Activated B cell treated with CpG ODN at 0.5 μM for 24 hours (primary cell): ENCODE data around the gene BNC2. TPM values are rescaled to one million over a fixed set of nuclear protein-coding genes. Genes with fewer than 3 reads are reported as not detected.

ENCODE experiments used
- ATAC-seq: fragments of 200-7000 bp; cut with Tn5 transposase; one replicate; pipeline ENCODE4 v1.10.0; 2021; ENCODE audit warnings: low read depth, mild to moderate bottlenecking, moderate library complexity
- CTCF ChIA-PET: fragments of 350-600 bp; sonication (Branson Sonifier 250); formaldehyde crosslinking; loops from one replicate; lab custom pipeline; 2021; ENCODE audit warnings: antibody characterized with exemption; lab: Charles Lee
- POLR2A ChIA-PET: fragments of 350-600 bp; sonication (Branson Sonifier 250); formaldehyde crosslinking; loops from one replicate; lab custom pipeline; 2021; ENCODE audit warnings: antibody characterized with exemption; lab: Charles Lee
- DNase-seq: peaks from one replicate; pipeline ENCODE4 v3.0.0; 2022
- H3K27ac Mint-ChIP-seq: one replicate; pipeline ENCODE4 v1.8.0; 2020; ENCODE audit warnings: mixed read lengths
- H3K27me3 Mint-ChIP-seq: one replicate; pipeline ENCODE4 v1.8.0; 2021; ENCODE audit warnings: mixed read lengths
- H3K36me3 Mint-ChIP-seq: one replicate; pipeline ENCODE4 v1.8.0; 2021; ENCODE audit warnings: low read depth, mixed read lengths
- H3K4me1 Mint-ChIP-seq: one replicate; pipeline ENCODE4 v1.8.0; 2021; ENCODE audit warnings: mixed read lengths
- H3K4me3 Mint-ChIP-seq: one replicate; pipeline ENCODE4 v1.8.0; 2020; ENCODE audit warnings: mild to moderate bottlenecking, mixed read lengths
- H3K9me3 Mint-ChIP-seq: one replicate; pipeline ENCODE4 v1.8.0; 2020; ENCODE audit warnings: mixed read lengths
- intact Hi-C: fragments of 100-400 bp; cut with micrococcal nuclease; formaldehyde crosslinking; loops from one replicate; pipeline ENCODE4 v1.15.1; 2024
- total RNA-seq: library from RNA; stranded (reverse); gene quantifications from 2 replicates; pipeline ENCODE4 v1.2.3, GENCODE V29; 2022
- TF ChIP-seq, protein P1 (sequence below): fragments of 200-600 bp; IDR thresholded peaks from one replicate; pipeline ENCODE4 v1.8.0; 2022; ENCODE audit warnings: antibody characterized with exemption, mild to moderate bottlenecking

Gene BNC2
- total RNA-seq, 1 donor from 2014 or later: not detected

GRCh38 chr9:16744394-16744793 lies 126.1 kb downstream of the BNC2 start:
- ATAC-seq: no peak
- H3K4me3 Mint-ChIP-seq: no peak overlapping the region
- POLR2A ChIA-PET: no interaction called here
- no peaks in the 10 kb centered on the region for H3K36me3 Mint-ChIP-seq
- CTCF ChIA-PET: no interaction called here
- intact Hi-C loops: no loop called here
- DNase-seq: no peak
- no peaks in the 10 kb centered on the region for H3K4me1 Mint-ChIP-seq
- no peaks in the 10 kb centered on the region for H3K27me3 Mint-ChIP-seq
- TF ChIP-seq, protein P1, sequence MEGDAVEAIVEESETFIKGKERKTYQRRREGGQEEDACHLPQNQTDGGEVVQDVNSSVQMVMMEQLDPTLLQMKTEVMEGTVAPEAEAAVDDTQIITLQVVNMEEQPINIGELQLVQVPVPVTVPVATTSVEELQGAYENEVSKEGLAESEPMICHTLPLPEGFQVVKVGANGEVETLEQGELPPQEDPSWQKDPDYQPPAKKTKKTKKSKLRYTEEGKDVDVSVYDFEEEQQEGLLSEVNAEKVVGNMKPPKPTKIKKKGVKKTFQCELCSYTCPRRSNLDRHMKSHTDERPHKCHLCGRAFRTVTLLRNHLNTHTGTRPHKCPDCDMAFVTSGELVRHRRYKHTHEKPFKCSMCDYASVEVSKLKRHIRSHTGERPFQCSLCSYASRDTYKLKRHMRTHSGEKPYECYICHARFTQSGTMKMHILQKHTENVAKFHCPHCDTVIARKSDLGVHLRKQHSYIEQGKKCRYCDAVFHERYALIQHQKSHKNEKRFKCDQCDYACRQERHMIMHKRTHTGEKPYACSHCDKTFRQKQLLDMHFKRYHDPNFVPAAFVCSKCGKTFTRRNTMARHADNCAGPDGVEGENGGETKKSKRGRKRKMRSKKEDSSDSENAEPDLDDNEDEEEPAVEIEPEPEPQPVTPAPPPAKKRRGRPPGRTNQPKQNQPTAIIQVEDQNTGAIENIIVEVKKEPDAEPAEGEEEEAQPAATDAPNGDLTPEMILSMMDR: no peak
- no peak overlapping the region for H3K27ac Mint-ChIP-seq
- H3K9me3 Mint-ChIP-seq: peaks cover 2% of the 10 kb centered on the region

GRCh38 chr9:16743375-16743774 lies 127.1 kb downstream of the BNC2 start:
- no peak overlapping the region for H3K4me3 Mint-ChIP-seq
- POLR2A ChIA-PET: no interaction called here
- H3K27me3 Mint-ChIP-seq: no peaks in the 10 kb centered on the region
- DNase-seq (no peak), ATAC-seq (no peak)
- H3K9me3 Mint-ChIP-seq: no peaks in the 10 kb centered on the region
- intact Hi-C loops: no loop called here
- H3K27ac Mint-ChIP-seq: no peak overlapping the region
- H3K36me3 Mint-ChIP-seq: no peaks in the 10 kb centered on the region
- CTCF ChIA-PET: no interaction called here
- H3K4me1 Mint-ChIP-seq: no peaks in the 10 kb centered on the region
- TF ChIP-seq, protein P1: no peak

- CTCF ChIA-PET: no interaction called here
- Mint-ChIP-seq H3K27me3 (peaks cover under 1% of the 10 kb centered on the region), H3K36me3 (no peaks in the 10 kb centered on the region), H3K9me3 (no peaks in the 10 kb centered on the region), H3K4me3 (no peak overlapping the region), H3K4me1 (no peaks in the 10 kb centered on the region), H3K27ac (no peak overlapping the region)
- no peak for DNase-seq
- TF ChIP-seq, protein P1: no peak
- intact Hi-C loops: no loop called here
- no peak for ATAC-seq
- POLR2A ChIA-PET: no interaction called here
Observed at GRCh38 chr9:16735001-16735400, 135.5 kb downstream of the BNC2 start.

- no peak for ATAC-seq
- ChIA-PET POLR2A (no interaction called here), CTCF (no interaction called here)
- no peaks in the 10 kb centered on the region for H3K36me3 Mint-ChIP-seq
- no peak overlapping the region for H3K4me3 Mint-ChIP-seq
- H3K27me3 Mint-ChIP-seq: peaks cover 15% of the 10 kb centered on the region
- H3K4me1 Mint-ChIP-seq: no peaks in the 10 kb centered on the region
- TF ChIP-seq, protein P1: no peak
- no peak for DNase-seq
- intact Hi-C loops: no loop called here
- H3K9me3 Mint-ChIP-seq: no peaks in the 10 kb centered on the region
- H3K27ac Mint-ChIP-seq: no peak overlapping the region
Observed at GRCh38 chr9:16732546-16732945, 137.9 kb downstream of the BNC2 start.

- DNase-seq: no peak
- Mint-ChIP-seq H3K4me1 (no peaks in the 10 kb centered on the region), H3K27me3 (peaks cover 28% of the 10 kb centered on the region), H3K9me3 (no peaks in the 10 kb centered on the region), H3K36me3 (no peaks in the 10 kb centered on the region), H3K4me3 (no peak overlapping the region), H3K27ac (no peak overlapping the region)
- no peak for ATAC-seq
- intact Hi-C loops: no loop called here
- POLR2A ChIA-PET: no interaction called here
- TF ChIP-seq, protein P1: no peak
- CTCF ChIA-PET: no interaction called here
Observed at GRCh38 chr9:16730162-16730561, 140.3 kb downstream of the BNC2 start.
